HepG2 (cell line): ENCODE data around the gene SMIM24. TPM values are rescaled to one million over a fixed set of nuclear protein-coding genes. Genes with fewer than 3 reads are reported as not detected.

Experiments used
- ATAC-seq: fragments of 200-7000 bp; cut with Tn5 transposase; 3 replicates; pipeline ENCODE4 v1.9.1; 2020; ENCODE audit warnings: mild to moderate bottlenecking, moderate library complexity
- BruUV-seq: library from RNA; stranded (reverse); fragments of 400-500 nt; replicated peaks from 2 replicates; lab custom pipeline; 2021; lab: Mats Ljungman, UMichigan
- CTCF ChIA-PET: fragments of 300-600 bp; formaldehyde crosslinking; extraction: SDS; loops from one replicate; lab custom pipeline; 2021; ENCODE audit warnings: low total read pairs, inconsistent platforms, low intra/inter-chr PET ratio; lab: Yijun Ruan, JAX
- POLR2A ChIA-PET: fragments of 350-600 bp; sonication (Branson Sonifier 250); formaldehyde crosslinking; loops from one replicate; lab custom pipeline; 2020; ENCODE audit warnings: antibody characterized with exemption, inconsistent platforms; lab: Yijun Ruan, JAX
- DNase-seq: peaks from one replicate; pipeline ENCODE4 v3.0.0-alpha.2; 2015; ENCODE audit warnings: low spot score
- FAIRE-seq: peaks from 3 replicates; lab custom pipeline; 2011; peaks lifted over from hg19 to GRCh38; lab: Jason Lieb, UNC
- H2AFZ ChIP-seq: one replicate; pipeline ENCODE4 v1.6.1; 2011; ENCODE audit warnings: low read length, inconsistent platforms
- H3K27ac ChIP-seq: fragments of 300-600 bp; 3 replicates; pipeline ENCODE4 v1.8.0; 2011; ENCODE audit warnings: mixed run types, mild to moderate bottlenecking, mixed read lengths, low read length, inconsistent platforms; ENCODE audit not compliant: insufficient read depth; ENCODE audit errors: extremely low read length
- H3K27me3 ChIP-seq, 2 experiments: fragments of 200-600 bp in 1 of 2; 2 replicates in 1 of 2; 3 replicates in 1 of 2; pipeline versions ENCODE4 v1.6.0 to v1.8.0; 2011; ENCODE audit warnings: low read length in 2 of 2, mild to moderate bottlenecking in 2 of 2, moderate library complexity in 2 of 2, inconsistent platforms in 1 of 2; ENCODE audit not compliant: insufficient read depth in 2 of 2, control insufficient read depth in 1 of 2
- H3K36me3 ChIP-seq, 2 experiments: fragments of 200-600 bp in 1 of 2; replicated peaks in 1 of 2; 2 replicates in 1 of 2; 3 replicates in 1 of 2; pipeline versions ENCODE4 v1.5.1 to v1.8.0; 2011; ENCODE audit warnings: low read length in 2 of 2, inconsistent platforms in 1 of 2; ENCODE audit not compliant: insufficient read depth in 2 of 2, control insufficient read depth in 1 of 2
- H3K4me1 ChIP-seq: 2 replicates; pipeline ENCODE4 v1.5.1; 2012; ENCODE audit warnings: low read length, inconsistent platforms; ENCODE audit not compliant: insufficient read depth
- H3K4me2 ChIP-seq: 2 replicates; pipeline ENCODE4 v1.6.0; 2011; ENCODE audit warnings: low read depth, low read length, inconsistent platforms
- H3K4me3 ChIP-seq, 3 experiments: fragments of 200-600 bp in 1 of 3; sonication (generic), shearing (Covaris generic) in 1 of 3; replicated peaks in 1 of 3; 2 replicates each; pipeline ENCODE4 v1.5.1; 2011 to 2016; ENCODE audit warnings: low read length in 3 of 3, inconsistent platforms in 2 of 3, low read depth in 2 of 3, mild to moderate bottlenecking in 2 of 3, control low read depth in 1 of 3, mixed read lengths in 1 of 3; ENCODE audit not compliant: insufficient read depth in 1 of 3
- H3K79me2 ChIP-seq: one replicate; pipeline ENCODE4 v1.6.1; 2011; ENCODE audit warnings: low read length, inconsistent platforms; ENCODE audit not compliant: insufficient read depth
- H3K9ac ChIP-seq: 2 replicates; pipeline ENCODE4 v1.6.0; 2011; ENCODE audit warnings: mild to moderate bottlenecking, low read depth, low read length, inconsistent platforms; ENCODE audit not compliant: insufficient read depth
- H3K9me3 ChIP-seq: 2 replicates; pipeline ENCODE4 v1.5.1; 2012; ENCODE audit warnings: mild to moderate bottlenecking, low read length
- H4K20me1 ChIP-seq: 2 replicates; pipeline ENCODE4 v1.6.0; 2011; ENCODE audit warnings: inconsistent platforms, mild to moderate bottlenecking, low read length, moderate library complexity; ENCODE audit not compliant: insufficient read depth
- ATF6 ChIP-seq: sonication (generic); formaldehyde crosslinking; conservative IDR thresholded peaks from 2 replicates; pipeline ENCODE4 v1.4.0; 2020; ENCODE audit warnings: missing genetic modification reagents
- CEBPB ChIP-seq: IDR thresholded peaks from 2 replicates; pipeline ENCODE4 v1.6.1; 2011; ENCODE audit warnings: low read depth, low read length, improper control_type of control experiment, borderline replicate concordance
- NFE2L2 ChIP-seq: fragments of 150-350 bp; IDR thresholded peaks from 2 replicates; pipeline ENCODE4 v1.6.1; 2014; ENCODE audit warnings: low read length
- RBFOX2 ChIP-seq: fragments of 200-400 bp; formaldehyde crosslinking; IDR thresholded peaks from 2 replicates; pipeline ENCODE4 v1.6.1; 2017; ENCODE audit warnings: low read depth, mild to moderate bottlenecking, low read length
- SOX5 ChIP-seq: IDR thresholded peaks from 2 replicates; pipeline ENCODE4 v1.6.1; 2016; ENCODE audit warnings: borderline replicate concordance
- TAF15 ChIP-seq: fragments of 200-400 bp; formaldehyde crosslinking; IDR thresholded peaks from one replicate; pipeline ENCODE4 v1.6.1; 2018; ENCODE audit warnings: mild to moderate bottlenecking, low read depth, low read length; ENCODE audit not compliant: poor library complexity, severe bottlenecking
- ZBTB20 ChIP-seq: sonication (generic); formaldehyde crosslinking; IDR thresholded peaks from 2 replicates; pipeline ENCODE4 v1.8.1; 2023; ENCODE audit warnings: missing genetic modification reagents, low read depth, mild to moderate bottlenecking, borderline replicate concordance
- ZNF121 ChIP-seq: sonication (generic); formaldehyde crosslinking; IDR thresholded peaks from 2 replicates; pipeline ENCODE4 v1.5.0; 2020; ENCODE audit warnings: mild to moderate bottlenecking, missing genetic modification reagents
- ZNF607 ChIP-seq: sonication (generic); formaldehyde crosslinking; IDR thresholded peaks from 2 replicates; pipeline ENCODE4 v1.5.1; 2020; ENCODE audit warnings: missing genetic modification reagents, mild to moderate bottlenecking, borderline replicate concordance
- ZNF776 ChIP-seq: sonication (generic); formaldehyde crosslinking; IDR thresholded peaks from 2 replicates; pipeline ENCODE4 v1.4.0; 2020; ENCODE audit warnings: mild to moderate bottlenecking, missing genetic modification reagents
- ZNF777 ChIP-seq: sonication (generic); formaldehyde crosslinking; IDR thresholded peaks from 2 replicates; pipeline ENCODE4 v1.4.0; 2020; ENCODE audit warnings: missing genetic modification reagents
- WGBS: methylation state at CpG from one replicate; pipeline ENCODE4 v1.1.6; 2017; ENCODE audit warnings: low lambda C conversion rate; 5-methylcytosine and 5-hydroxymethylcytosine counted together
- in situ Hi-C: cut with HindIII; loops from 2 replicates; pipeline ENCODE4 v1.10.0; 2017; ENCODE audit warnings: low pct_unique_long_range_greater_than_20kb; ENCODE audit not compliant: extremely low pct_ligation_motif_present
- intact Hi-C: fragments of 100-400 bp; cut with micrococcal nuclease; formaldehyde crosslinking; loops from one replicate; pipeline ENCODE4 v1.10.0; 2022; ENCODE audit not compliant: unreplicated experiment
- polyA plus RNA-seq, 8 experiments: library from polyadenylated mRNA; depleted of rRNA in 3 of 8; stranded (reverse) in 7 of 8; unstranded in 1 of 8; fragments of >200 nt; fragmentation: Illumina TruSeq in 4 of 8; extraction: Trizol in 4 of 8; gene quantifications; 2 replicates each; pipeline versions ENCODE4 v1.2.1 to v1.2.3, GENCODE V29; 2011 to 2016; ENCODE audit warnings: low read depth in 4 of 8, missing spikeins in 1 of 8, mixed read lengths in 1 of 8; ENCODE audit not compliant: insufficient read depth in 1 of 8
- total RNA-seq, 5 experiments: library from RNA; depleted of rRNA; stranded (reverse); fragments of >200 nt; fragmentation: Illumina TruSeq; extraction: Trizol; gene quantifications; 2 replicates each; pipeline ENCODE4 v1.2.3, GENCODE V29; 2016; ENCODE audit warnings: low read depth in 1 of 5

SMIM24 gene
- total and polyA plus RNA-seq, 2 of the 13 experiments (the other 11 are each of a cell fraction or from before 2014, with no cell fraction given), result 11.2 to 70.6 TPM

GRCh38 chr19:3491396-3492119, 11.2 kb upstream of the SMIM24 start:
- no peaks in the 10 kb centered on the region for H4K20me1 ChIP-seq
- peaks cover 11 to 40% of the 10 kb centered on the region in 2 experiments; a peak in 4 of 5 replicates for H3K36me3 ChIP-seq
- TF ChIP-seq CEBPB, result no peak
- no peak for TF ChIP-seq TAF15
- TF ChIP-seq ZNF777 (CRISPR knock-in tag), result no peak
- no peak for TF ChIP-seq ATF6 (CRISPR knock-in tag)
- no peak for TF ChIP-seq ZBTB20 (CRISPR knock-in tag)
- no peak for TF ChIP-seq SOX5 (CRISPR knock-in tag)
- 0 out of 2 replicates have a peak, but pooled peaks have one; percentile 42 for TF ChIP-seq ZNF121 (CRISPR knock-in tag)
- TF ChIP-seq RBFOX2, result peak; percentile 34; the same call in 1 of the 2 replicates
- TF ChIP-seq NFE2L2, result no peak
- no peak for TF ChIP-seq ZNF607 (CRISPR knock-in tag)
- TF ChIP-seq ZNF776 (CRISPR knock-in tag), result no peak
- no peaks in the 10 kb centered on the region; a peak in 1 of 5 replicates for H3K27me3 ChIP-seq
- H3K4me2 ChIP-seq, result no peak overlapping the region
- BruUV-seq, result TSS peak; percentile 42
- ChIA-PET CTCF (no interaction called here), POLR2A (no interaction called here)
- no peaks in the 10 kb centered on the region for H3K4me1 ChIP-seq
- in situ Hi-C loops, result no loop called here
- FAIRE-seq (no peak), DNase-seq (no peak), ATAC-seq (no peak)
- no peak overlapping the region for H3K27ac ChIP-seq
- no peaks in the 10 kb centered on the region for H3K79me2 ChIP-seq
- intact Hi-C loops, result no loop called here
- H3K9ac ChIP-seq, result no peak overlapping the region
- H2AFZ ChIP-seq, result no peak overlapping the region
- H3K4me3 ChIP-seq, result no peak overlapping the region
- 96% methylated on average over 33 of the region's 55 CpGs for WGBS
- H3K9me3 ChIP-seq, result no peaks in the 10 kb centered on the region
